ENCODE results near the gene SH3YL1. TPM values are rescaled to one million over a fixed set of nuclear protein-coding genes. Genes with fewer than 3 reads are reported as not detected.

SH3YL1 gene
- total and polyA plus RNA-seq, 9 donors = 35.3 to 117 (median 53.1) TPM

- intact Hi-C loops (cut with DNase I) = loop anchor here in 2 of 4 donors (5.0 kb wide), 1 partner anchor 114 kb away; no protein-coding TSS in a partner anchor
- H3K9me3 ChIP-seq = no peaks in the 10 kb centered on the region
- H3K4me3 ChIP-seq = no peak overlapping the region
- 88 to 95% (median 93%) methylated on average over 6 of the region's 6 CpGs for WGBS, 3 donors
- H3K27ac ChIP-seq = no peak overlapping the region
- H3K36me3 ChIP-seq = no peaks in the 10 kb centered on the region
- H3K4me1 ChIP-seq (ENCODE audit: insufficient read depth) = peaks cover 11% of the 10 kb centered on the region
- TF ChIP-seq POLR2A (IDR thresholded peaks at IDR 0.05) (no peak), CTCF (IDR thresholded peaks at IDR 0.05) (no peak), EP300 (IDR thresholded peaks at IDR 0.05) (no peak)
- no peaks in the 10 kb centered on the region for H3K27me3 ChIP-seq
- DNase-seq = no peak
Observed at GRCh38 chr2:286035-286434, 22.2 kb upstream of the SH3YL1 start.

GRCh38 chr2:285531-285930 is 21.7 kb upstream of the SH3YL1 start:
- 46 to 76% (median 67%) methylated on average over 1 of the region's 1 CpG for WGBS, 3 donors
- Histone ChIP-seq H3K4me1 (ENCODE audit: insufficient read depth) (peaks cover 15% of the 10 kb centered on the region), H3K4me3 (no peak overlapping the region), H3K27me3 (no peaks in the 10 kb centered on the region), H3K27ac (no peak overlapping the region), H3K36me3 (no peaks in the 10 kb centered on the region), H3K9me3 (no peaks in the 10 kb centered on the region)
- DNase-seq = no peak
- intact Hi-C loops (cut with DNase I) = loop anchor here in 2 of 4 donors (5.0 kb wide), 1 partner anchor 113 kb away; no protein-coding TSS in a partner anchor
- no peak for TF ChIP-seq CTCF (IDR thresholded peaks at IDR 0.05)
- no peak for TF ChIP-seq POLR2A (IDR thresholded peaks at IDR 0.05)
- TF ChIP-seq EP300 (IDR thresholded peaks at IDR 0.05) = no peak

GRCh38 chr2:284896-285492 is 21.2 kb upstream of the SH3YL1 start:
- DNase-seq = no peak
- peaks cover 15% of the 10 kb centered on the region for H3K4me1 ChIP-seq (ENCODE audit: insufficient read depth)
- no peak overlapping the region for H3K4me3 ChIP-seq
- intact Hi-C loops (cut with DNase I) = loop anchor here in 2 of 4 donors (5.0 kb wide), 1 partner anchor 113 kb away; no protein-coding TSS in a partner anchor
- 69 to 77% (median 74%) methylated on average over 13 of the region's 13 CpGs for WGBS, 3 donors
- H3K36me3 ChIP-seq = no peaks in the 10 kb centered on the region
- no peaks in the 10 kb centered on the region for H3K9me3 ChIP-seq
- H3K27ac ChIP-seq = no peak overlapping the region
- H3K27me3 ChIP-seq = no peaks in the 10 kb centered on the region
- TF ChIP-seq POLR2A (IDR thresholded peaks at IDR 0.05) (no peak), CTCF (IDR thresholded peaks at IDR 0.05) (no peak), EP300 (IDR thresholded peaks at IDR 0.05) (no peak)

GRCh38 chr2:283996-284794 is 20.4 kb upstream of the SH3YL1 start:
- no peak overlapping the region for H3K27ac ChIP-seq
- DNase-seq = no peak
- H3K4me3 ChIP-seq = no peak overlapping the region
- no peaks in the 10 kb centered on the region for H3K9me3 ChIP-seq
- peaks cover 13% of the 10 kb centered on the region for H3K4me1 ChIP-seq (ENCODE audit: insufficient read depth)
- 87 to 97% (median 94%) methylated on average over 4 of the region's 4 CpGs for WGBS, 3 donors
- TF ChIP-seq CTCF (IDR thresholded peaks at IDR 0.05) (no peak), POLR2A (IDR thresholded peaks at IDR 0.05) (no peak), EP300 (IDR thresholded peaks at IDR 0.05) (no peak)
- no peaks in the 10 kb centered on the region for H3K36me3 ChIP-seq
- intact Hi-C loops (cut with DNase I) = no loop called here
- H3K27me3 ChIP-seq = no peaks in the 10 kb centered on the region

All from ovary (tissue), 9 donors.